Measurements from ENCODE around the gene PLK3.
"Not testable (repeated sequence)": the region's sequence is repeated elsewhere in the genome, so short reads cannot be mapped to it uniquely, and the experiment has no call there.

Gene PLK3

DNA sequence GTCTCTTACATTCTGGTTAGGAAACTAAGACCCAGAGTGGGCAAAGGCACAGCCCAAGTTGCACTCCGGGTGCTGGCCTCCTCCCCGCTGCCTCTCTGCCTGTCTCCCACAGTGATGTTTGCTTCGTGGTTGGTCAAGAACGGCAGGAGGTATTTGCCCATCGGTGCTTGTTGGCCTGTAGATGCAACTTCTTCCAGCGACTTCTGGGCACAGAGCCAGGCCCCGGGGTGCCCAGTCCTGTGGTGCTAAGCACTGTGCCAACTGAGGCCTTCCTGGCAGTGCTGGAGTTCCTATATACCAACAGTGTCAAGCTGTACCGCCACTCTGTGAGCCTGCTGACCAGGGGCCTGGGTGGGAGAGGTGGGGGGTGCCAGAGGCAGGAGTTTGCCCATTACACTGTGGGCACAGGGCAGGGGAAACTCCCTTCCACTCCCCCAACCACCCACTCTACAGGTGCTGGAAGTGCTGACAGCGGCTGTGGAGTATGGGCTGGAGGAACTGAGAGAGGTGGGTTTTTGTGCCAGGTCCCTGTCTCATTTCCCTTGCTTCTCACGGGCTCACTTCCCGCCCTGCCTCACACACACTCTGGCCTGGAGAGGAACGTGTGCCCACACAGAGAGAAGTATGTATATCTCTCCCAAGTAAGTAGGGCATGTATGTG is 10.1 kb downstream of the PLK3 start:
- DNase-seq = no peak

- DNase-seq = not testable (repeated sequence)
Observed at GRCh38 chr1:44810762-44811105, 10.6 kb downstream of the PLK3 start.

DNA sequence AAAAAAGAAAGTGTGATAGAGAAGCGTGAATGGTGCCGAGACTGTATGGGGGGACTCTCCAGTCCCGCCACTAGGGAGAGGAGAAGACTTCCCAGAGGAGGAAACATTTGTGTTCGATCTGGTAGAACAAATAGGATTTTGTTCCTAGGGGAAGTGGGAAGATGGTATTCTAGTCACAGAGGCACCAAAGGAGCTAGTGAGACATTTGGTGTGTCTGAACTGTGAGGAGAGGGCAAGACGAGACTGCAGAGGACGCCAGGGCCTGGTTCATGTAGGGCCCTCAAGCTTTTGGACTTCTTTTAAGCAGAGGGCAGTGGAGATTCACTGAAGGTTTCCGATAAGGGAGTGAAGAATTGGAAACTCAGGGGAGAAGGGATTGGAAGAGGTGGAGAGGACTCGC is 11.1 kb downstream of the PLK3 start:
- DNase-seq = no peak

GRCh38 chr1:44812822-44813543 is 12.8 kb downstream of the PLK3 start:
- no peak for DNase-seq

DNA sequence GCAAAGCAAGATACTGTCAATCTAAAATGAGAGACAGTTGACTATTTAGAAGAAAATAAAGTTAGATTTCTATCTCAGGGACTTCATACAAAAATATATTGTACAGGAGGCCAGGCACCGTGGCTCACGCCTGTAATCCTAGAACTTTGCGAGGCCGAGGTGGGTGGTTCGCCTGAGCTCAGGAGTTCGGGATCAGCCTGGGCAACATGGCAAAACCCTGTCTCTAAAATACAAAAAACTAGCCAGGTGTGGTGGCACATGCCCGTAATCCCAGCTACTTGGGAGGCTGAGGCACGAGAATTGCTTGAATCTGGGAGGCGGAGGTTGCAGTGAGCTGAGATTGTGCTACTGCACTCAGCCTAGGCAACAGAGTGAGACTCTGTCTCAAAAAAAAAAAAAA is 15.7 kb downstream of the PLK3 start:
- DNase-seq = not testable (repeated sequence)

GRCh38 chr1:44817307-44817706 is 17.1 kb downstream of the PLK3 start:
- DNase-seq = no peak

- no peak for DNase-seq
Observed at GRCh38 chr1:44817771-44818495, 17.8 kb downstream of the PLK3 start.

GRCh38 chr1:44819196-44819607 is 19.0 kb downstream of the PLK3 start:
- DNase-seq = no peak

DNA sequence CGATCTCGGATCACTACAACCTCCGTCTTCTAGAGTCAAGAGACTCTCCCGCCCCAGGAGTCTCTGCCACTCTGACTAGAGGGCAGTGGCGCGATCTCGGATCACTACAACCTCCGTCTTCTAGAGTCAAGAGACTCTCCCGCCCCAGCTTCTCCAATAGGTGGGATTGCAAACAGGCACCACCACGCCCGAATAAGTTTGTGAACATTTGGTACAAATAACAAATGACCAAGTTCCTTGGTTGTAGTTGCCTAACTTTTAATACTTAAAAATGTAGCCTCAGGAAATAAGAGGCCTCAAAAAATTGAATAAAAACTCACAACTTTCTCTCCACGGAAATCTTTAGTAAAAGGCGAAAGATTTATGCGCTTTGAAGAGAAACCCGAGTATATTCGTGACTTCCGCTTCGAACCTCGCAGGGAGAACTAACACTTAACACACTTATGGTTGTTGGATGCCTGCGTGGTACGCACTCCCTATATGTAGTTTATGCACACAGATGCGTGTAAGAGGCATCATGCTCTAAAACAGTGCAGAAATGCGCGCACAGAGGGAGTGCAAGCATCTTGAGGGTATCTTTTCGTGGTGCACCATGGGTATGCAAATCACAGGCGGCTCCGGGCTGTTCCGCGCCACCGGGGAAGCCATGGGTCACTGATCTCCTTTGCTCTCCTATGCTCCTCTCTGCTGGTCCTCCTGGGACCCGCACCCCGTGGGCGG is 19.6 kb downstream of the PLK3 start:
- peak; percentile 79 for DNase-seq

GRCh38 chr1:44820328-44821239 is 20.4 kb downstream of the PLK3 start:
- DNase-seq = no peak

DNA sequence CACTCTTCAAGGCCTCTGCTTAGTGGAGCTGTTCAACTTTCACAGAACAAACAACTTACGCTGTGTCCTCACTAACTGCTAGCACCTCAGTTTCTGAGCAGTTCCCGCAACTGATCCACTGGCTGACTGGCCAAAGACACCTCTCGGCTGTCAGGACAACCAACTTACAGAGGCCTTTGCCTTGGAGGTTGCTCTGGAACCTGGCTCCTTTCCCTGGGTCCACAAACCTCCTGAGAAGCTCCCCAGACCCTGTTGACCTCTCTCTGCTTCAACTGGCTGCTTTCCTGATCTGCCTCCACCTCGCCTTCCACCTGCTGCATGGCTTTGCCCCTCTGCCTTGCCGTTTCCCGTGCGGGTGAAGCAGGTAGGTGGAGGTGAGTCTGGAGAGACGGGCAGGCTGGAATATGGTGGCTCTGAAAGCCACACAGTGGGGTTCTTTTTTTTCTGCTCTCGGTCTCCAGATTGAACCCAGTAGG is 21.1 kb downstream of the PLK3 start:
- no peak for DNase-seq

DNA sequence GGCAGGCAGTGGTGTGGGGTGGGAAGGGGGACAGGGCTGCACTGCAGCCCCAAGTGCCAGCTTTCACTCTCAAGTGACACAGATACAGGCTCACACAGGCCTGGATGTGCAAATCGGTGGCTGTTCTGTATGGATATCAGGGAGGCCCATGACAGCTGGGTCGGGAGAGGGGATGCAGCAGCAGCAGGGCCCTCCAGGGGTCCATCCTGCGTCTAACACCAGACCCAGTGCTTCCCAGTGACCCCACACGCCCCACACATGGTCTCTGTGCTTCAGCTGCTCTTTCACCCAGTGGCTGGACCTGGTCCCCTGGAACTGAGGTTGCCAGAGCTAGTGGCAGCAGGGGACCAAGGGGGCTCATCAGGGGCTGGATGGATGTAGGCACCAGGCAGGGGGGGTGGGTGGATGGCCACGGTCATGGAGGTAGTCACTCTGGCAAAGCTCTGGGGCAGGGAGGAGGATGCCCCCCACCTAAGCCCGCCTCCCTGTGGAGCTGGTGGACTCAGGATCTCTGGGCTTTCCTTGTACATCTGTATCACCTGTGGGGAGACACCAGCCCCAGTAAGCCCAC is 22.0 kb downstream of the PLK3 start:
- no peak for DNase-seq

DNA sequence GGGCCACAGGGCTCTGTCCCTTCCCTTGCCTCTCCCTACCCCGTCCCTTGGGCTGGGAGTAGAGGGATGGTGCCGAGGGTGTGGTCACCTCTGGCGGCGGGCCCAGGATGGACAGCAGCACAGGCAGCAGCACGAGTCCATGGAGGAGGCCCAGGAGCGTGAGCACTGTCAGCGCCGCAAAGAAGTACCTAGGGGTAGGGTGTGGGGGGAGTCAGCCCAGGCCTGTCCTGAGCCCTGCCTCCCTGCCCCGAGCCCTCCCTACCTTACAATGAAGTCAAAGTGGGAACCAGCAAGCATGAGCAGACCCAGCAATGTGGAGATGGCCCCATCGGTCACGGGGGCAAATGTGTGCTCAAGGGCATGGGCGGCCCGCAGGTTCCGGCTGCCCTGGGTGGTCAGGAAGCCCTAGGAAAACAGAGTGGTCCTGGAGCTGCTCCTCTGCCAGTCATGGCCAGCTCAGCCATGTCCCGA is 22.8 kb downstream of the PLK3 start:
- DNase-seq = no peak

DNA sequence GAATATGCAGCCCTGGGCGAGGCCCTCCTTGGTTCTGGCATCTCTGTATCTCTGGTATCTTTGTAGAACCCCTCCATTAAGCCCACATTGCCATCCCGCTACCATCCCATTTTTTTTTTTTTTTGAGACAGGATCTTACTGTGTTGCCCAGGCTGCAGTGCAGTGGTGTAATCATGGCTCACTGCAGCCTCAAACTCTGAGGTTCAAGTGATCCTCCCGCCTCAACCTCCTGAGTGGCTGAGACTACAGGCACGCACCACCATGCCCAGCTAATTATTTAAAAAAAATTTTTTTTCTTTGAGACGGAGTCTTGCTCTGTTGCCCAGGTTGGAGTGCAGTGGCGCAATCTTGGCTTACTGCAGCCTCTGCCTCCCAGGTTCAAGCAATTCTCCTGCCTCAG is 24.2 kb downstream of the PLK3 start:
- not testable (repeated sequence) for DNase-seq

DNA sequence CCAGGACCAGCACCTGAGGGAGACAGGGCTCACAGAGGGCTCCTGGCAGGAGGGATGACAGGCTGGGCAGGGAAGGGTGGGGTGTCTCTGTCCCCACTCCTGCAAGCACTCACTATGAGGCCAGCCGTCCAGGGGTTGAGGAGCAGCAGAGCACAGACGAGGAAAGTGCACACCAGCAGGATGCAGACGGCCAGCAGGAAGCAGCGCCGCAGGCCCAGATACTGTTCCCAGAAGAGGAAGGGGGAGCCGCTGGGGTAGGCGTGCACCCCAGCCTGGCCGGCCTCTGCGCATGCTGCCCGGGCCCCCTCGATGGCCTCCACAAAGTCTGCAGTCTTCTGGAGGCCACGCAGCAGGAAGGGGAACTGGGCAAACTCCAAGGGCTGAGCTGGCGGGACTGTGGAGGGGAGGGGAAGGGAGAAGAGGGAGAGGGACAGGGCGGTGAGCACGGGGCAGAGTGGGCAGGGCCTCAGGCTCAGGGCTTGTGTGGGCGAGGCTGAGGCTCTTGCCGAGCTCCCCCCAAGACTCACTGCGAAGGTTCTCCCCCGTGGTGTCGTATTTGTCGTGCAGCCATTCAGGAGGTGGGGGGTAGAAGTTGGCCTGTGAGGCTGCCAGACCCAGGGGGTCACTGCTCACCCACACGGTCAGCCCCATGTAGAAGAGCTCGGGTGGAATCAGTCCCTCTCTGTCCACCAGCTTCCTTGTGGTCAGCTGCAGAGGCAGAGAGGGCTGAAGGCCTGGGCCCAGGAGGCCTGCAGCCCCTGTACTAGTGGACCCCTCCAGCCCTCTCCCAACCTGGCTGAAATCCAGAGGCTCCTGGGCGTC is 26.4 kb downstream of the PLK3 start:
- DNase-seq = no peak

DNA sequence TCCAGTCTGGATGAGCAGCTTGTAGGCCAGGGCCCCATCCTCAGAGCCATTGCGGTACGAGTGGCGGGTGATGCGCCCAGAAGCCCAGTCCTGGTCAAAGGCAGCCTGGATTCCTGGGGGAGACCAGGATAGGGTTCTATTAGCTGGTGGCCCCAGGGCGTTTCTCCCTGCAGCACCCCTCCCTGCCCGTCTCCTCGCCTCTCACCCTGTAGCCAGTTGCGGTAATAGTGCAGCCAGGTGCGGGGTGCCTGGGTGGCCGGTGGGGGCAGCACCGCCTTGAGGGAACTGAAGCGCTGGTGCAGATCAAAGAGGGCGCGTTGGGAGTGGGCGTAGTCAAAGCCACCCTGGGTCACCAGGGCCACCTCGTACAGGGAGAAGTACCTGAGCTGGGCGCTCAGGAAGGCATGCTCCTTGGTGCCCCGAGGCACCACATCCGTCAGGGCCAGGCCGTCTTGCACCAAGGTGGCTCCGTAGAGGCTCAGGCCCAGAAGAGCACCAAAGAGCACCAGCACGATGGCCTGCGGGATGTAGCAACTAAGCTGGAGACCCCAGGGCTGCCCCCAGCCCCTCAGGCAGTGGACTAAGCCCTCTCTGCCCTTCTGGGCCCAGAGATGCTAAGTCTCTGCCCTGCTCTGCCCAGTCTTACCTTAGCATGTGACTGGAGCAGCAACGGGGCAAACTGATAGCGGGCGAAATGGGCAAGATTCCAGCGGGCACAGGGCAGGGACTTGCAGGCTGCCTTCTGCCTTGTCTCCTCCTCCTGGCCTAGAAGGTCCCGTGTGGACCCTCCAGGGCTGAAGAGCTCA is 27.2 kb downstream of the PLK3 start:
- DNase-seq = no peak

GRCh38 chr1:44828003-44828651 is 27.9 kb downstream of the PLK3 start:
- DNase-seq = no peak

DNA sequence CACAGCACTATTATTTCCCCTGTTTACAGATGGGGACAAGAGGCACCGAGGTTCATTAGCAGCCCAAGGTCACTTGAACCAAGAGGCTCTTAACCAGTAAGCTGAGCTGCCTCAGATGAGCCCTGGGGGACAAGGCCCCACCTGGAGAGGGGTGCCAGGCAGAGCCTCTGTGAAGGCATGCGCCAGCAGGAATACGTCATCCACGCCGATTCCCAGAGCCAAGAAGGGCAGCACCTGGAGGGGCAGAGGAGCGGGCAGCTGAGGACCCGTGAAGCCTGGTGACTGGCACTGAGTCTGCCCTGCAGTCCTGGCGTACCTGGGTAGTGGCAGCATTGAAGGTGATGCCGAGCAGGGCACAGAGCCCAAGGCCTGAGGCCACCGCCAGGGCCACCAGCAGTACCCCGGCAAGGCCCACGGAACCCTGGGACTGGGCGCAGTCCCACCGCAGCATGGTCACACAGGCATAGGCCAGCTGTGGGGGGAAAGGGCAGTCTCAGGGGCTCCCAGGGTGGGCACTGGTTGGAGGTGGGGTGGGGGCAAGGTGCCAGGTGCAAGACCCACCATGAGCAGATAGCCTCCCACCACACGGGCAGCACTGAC is 28.8 kb downstream of the PLK3 start:
- no peak for DNase-seq
